Ascending aorta (tissue), 2 donors: ENCODE data around the gene GPBP1L1. TPM values are rescaled to one million over a fixed set of nuclear protein-coding genes. Genes with fewer than 3 reads are reported as not detected.

Source experiments
- DNase-seq, 2 donors: peaks; one replicate each; pipeline ENCODE4 v3.0.0-alpha.2; 2019; ENCODE audit warnings: low spot score in 2 of 2
- H3K27ac ChIP-seq, 2 donors: fragments of 200-600 bp; sonication (generic); one replicate each; pipeline ENCODE4 v1.5.1; 2016 to 2017; ENCODE audit warnings: mild to moderate bottlenecking in 1 of 2
- H3K27me3 ChIP-seq: fragments of 200-600 bp; sonication (generic); one replicate; pipeline ENCODE4 v1.5.1; 2017
- H3K36me3 ChIP-seq, 2 donors: fragments of 200-600 bp; sonication (generic); one replicate each; pipeline ENCODE4 v1.5.1; 2016
- H3K4me1 ChIP-seq, 2 donors: fragments of 200-600 bp; sonication (generic); one replicate each; pipeline ENCODE4 v1.5.1; 2016 to 2017; ENCODE audit warnings: mild to moderate bottlenecking in 1 of 2
- H3K4me3 ChIP-seq, 2 donors: fragments of 200-600 bp; sonication (generic); one replicate each; pipeline ENCODE4 v1.5.1; 2016 to 2017; ENCODE audit warnings: mild to moderate bottlenecking in 1 of 2
- H3K9me3 ChIP-seq, 2 donors: fragments of 200-600 bp; sonication (generic); one replicate each; pipeline ENCODE4 v1.5.1; 2016
- intact Hi-C: fragments of 100-400 bp; cut with DNase I; formaldehyde crosslinking; loops from one replicate; pipeline ENCODE4 v1.15.1; 2023
- total RNA-seq: library from RNA; depleted of rRNA; stranded (reverse); fragments of >200 nt; gene quantifications from one replicate; pipeline ENCODE4 v1.1.0, GENCODE V29; 2016
- TF ChIP-seq, protein P1 (sequence below), 3 experiments: fragments of 200-600 bp in 2 of 3; fragments of 450-650 bp in 1 of 3; sonication (generic) in 2 of 3; IDR thresholded peaks; one replicate each; pipeline ENCODE4 v1.5.1; 2016 to 2019; ENCODE audit warnings: antibody characterized with exemption in 3 of 3, mild to moderate bottlenecking in 1 of 3, moderate library complexity in 1 of 3

GPBP1L1 gene
- total RNA-seq, 1 donor from 2014 or later, result 161 TPM

DNA sequence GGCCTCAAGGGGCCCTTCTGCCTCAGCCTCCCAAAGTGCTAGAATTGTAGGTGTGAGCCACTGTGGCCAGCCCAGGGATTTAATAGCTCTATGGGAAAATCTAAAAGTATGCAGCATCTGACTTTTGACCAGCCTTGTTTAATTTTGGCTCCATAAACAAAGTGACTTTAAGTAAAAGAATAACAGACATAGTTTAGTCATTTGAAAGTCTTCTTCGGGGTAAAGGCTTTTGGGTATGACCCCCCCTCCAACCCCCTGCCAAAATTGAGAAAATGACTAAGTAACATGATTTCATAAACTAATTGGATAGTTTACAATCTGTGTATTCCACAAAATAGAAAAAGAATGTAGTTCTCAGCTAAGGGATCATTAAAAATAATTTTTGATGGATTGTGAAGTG, 17.0 kb downstream of the GPBP1L1 start:
- H3K4me1 ChIP-seq, result peaks cover 0 to 27% of the 10 kb centered on the region in 2 donors
- no peaks in the 10 kb centered on the region for H3K27me3 ChIP-seq
- no peak overlapping the region for H3K27ac ChIP-seq
- no peak for DNase-seq
- H3K4me3 ChIP-seq, result no peak overlapping the region
- H3K36me3 ChIP-seq, result no peaks in the 10 kb centered on the region
- H3K9me3 ChIP-seq, result no peaks in the 10 kb centered on the region
- TF ChIP-seq, protein P1, sequence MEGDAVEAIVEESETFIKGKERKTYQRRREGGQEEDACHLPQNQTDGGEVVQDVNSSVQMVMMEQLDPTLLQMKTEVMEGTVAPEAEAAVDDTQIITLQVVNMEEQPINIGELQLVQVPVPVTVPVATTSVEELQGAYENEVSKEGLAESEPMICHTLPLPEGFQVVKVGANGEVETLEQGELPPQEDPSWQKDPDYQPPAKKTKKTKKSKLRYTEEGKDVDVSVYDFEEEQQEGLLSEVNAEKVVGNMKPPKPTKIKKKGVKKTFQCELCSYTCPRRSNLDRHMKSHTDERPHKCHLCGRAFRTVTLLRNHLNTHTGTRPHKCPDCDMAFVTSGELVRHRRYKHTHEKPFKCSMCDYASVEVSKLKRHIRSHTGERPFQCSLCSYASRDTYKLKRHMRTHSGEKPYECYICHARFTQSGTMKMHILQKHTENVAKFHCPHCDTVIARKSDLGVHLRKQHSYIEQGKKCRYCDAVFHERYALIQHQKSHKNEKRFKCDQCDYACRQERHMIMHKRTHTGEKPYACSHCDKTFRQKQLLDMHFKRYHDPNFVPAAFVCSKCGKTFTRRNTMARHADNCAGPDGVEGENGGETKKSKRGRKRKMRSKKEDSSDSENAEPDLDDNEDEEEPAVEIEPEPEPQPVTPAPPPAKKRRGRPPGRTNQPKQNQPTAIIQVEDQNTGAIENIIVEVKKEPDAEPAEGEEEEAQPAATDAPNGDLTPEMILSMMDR (IDR thresholded peaks at IDR 0.05), result no peak
- intact Hi-C loops, result no loop called here

DNA sequence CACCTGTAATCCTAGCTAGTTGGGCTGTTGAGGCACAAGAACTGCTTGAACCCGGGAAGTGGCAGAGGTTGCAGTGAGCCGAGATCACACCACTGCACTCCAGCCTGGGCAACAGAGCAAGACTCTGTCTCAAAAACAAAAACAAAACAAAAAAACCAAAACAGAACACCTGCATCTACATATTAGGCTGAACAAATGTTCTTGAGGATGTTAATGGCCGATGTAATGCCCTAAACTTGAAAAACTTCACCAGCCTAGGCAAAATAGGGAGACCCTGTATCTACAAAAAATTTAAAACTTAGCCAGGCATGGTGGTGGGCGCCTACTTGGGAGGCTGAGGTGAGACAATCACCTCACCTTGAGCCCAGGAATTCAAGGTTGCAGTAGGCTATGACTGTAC, 17.8 kb downstream of the GPBP1L1 start:
- peaks cover 0 to 22% of the 10 kb centered on the region in 2 donors for H3K4me1 ChIP-seq
- intact Hi-C loops, result no loop called here
- no peak overlapping the region for H3K27ac ChIP-seq
- no peaks in the 10 kb centered on the region for H3K36me3 ChIP-seq
- TF ChIP-seq, protein P1 (IDR thresholded peaks at IDR 0.05), result no peak
- H3K4me3 ChIP-seq, result no peak overlapping the region
- DNase-seq, result no peak
- no peaks in the 10 kb centered on the region for H3K27me3 ChIP-seq
- H3K9me3 ChIP-seq, result no peaks in the 10 kb centered on the region

DNA sequence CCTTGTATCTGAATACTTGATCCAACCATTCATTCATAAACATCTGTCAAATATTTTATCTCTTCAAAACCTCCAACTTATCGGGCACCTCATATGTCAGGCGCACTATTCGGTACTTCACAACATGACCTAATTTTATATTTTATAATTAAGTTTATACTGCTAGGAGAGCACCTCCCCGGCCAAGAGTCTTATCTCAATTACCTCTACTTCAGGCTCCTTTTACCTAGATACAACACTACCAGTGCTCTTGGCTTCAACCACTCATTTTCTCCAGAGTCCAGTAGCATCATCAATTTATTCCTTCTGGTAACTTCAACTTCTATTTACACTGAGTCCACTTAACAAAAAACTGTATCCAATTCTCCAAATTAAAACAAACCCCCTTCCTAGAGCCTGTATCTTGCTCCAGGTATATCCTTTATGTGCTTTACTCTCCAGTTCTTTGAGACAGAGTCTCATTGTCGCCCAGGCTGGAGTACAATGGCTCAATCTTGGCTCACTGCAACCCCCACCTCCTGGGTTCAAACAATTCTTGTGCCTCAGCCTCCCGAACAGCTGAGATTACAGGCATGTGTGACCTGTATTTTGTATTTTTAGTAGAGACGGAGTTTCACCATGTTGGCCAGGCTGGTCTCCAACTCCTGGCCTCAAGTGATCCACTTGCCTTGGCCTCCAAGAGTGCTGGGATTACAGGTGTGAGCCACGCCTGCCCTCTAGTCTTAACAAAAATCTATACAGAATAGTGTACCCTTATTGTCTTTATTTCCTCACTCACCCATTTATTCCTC, 18.8 kb downstream of the GPBP1L1 start:
- Histone ChIP-seq H3K27ac (no peak overlapping the region), H3K27me3 (no peaks in the 10 kb centered on the region), H3K4me3 (no peak overlapping the region), H3K9me3 (no peaks in the 10 kb centered on the region), H3K36me3 (no peaks in the 10 kb centered on the region), H3K4me1 (peaks cover 0 to 19% of the 10 kb centered on the region in 2 donors)
- DNase-seq, result no peak
- TF ChIP-seq, protein P1 (IDR thresholded peaks at IDR 0.05), result no peak
- intact Hi-C loops, result no loop called here

DNA sequence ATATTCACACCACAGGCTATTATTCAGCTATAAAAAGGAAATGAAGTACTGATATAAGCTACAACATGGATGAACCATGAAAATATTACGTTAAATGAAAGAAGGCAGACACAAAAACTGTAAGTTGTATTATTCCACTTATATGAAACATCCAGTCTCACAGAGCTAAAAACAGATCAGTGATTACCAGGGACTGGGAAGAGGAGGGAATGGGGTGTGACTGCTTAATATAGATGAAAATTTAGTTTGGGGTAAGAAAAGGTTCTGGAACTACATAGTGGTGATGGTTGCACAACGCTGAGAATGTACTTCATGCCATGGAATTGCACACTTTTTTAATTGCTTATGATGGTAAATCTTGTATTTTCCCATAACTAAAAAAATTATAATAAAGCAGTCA, 19.5 kb downstream of the GPBP1L1 start:
- Histone ChIP-seq H3K9me3 (no peaks in the 10 kb centered on the region), H3K36me3 (no peaks in the 10 kb centered on the region), H3K27me3 (no peaks in the 10 kb centered on the region), H3K4me3 (no peak overlapping the region), H3K4me1 (peaks cover 0 to 19% of the 10 kb centered on the region in 2 donors), H3K27ac (no peak overlapping the region)
- intact Hi-C loops, result no loop called here
- TF ChIP-seq, protein P1 (IDR thresholded peaks at IDR 0.05), result no peak
- no peak for DNase-seq

DNA sequence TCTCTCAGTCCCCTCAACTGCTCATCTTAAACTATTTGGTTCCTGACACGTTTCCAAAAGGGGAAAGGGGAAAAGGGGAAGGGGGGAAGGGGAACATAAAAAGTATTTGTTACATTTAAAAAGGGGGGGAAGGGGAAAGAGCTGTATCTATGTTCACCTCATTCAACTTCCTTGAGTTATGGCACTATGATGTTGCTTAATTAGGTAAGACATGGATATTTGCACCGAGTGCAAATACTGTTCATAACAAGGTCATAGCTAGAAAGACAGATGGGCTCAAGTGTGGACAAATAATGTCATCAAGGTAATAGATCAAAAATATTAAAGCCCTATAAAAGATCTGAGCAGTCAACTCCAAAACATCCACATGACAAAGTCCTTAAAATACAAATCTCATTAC, 26.0 kb downstream of the GPBP1L1 start:
- Histone ChIP-seq H3K4me1 (no peaks in the 10 kb centered on the region), H3K27ac (no peak overlapping the region), H3K27me3 (no peaks in the 10 kb centered on the region), H3K36me3 (peaks cover 41 to 55% of the 10 kb centered on the region in 2 donors), H3K9me3 (no peaks in the 10 kb centered on the region), H3K4me3 (no peak overlapping the region)
- TF ChIP-seq, protein P1 (IDR thresholded peaks at IDR 0.05), result no peak
- intact Hi-C loops, result no loop called here
- no peak for DNase-seq
